HG03060 (cell line): ENCODE measurements around the gene SUN1.

Source experiments
- ATAC-seq: cut with Tn5 transposase; IDR thresholded peaks from one replicate; pipeline ENCODE4 v1.9.1; 2021; ENCODE audit warnings: low read depth, moderate number of reproducible peaks; ENCODE audit not compliant: unreplicated experiment

SUN1 gene

DNA sequence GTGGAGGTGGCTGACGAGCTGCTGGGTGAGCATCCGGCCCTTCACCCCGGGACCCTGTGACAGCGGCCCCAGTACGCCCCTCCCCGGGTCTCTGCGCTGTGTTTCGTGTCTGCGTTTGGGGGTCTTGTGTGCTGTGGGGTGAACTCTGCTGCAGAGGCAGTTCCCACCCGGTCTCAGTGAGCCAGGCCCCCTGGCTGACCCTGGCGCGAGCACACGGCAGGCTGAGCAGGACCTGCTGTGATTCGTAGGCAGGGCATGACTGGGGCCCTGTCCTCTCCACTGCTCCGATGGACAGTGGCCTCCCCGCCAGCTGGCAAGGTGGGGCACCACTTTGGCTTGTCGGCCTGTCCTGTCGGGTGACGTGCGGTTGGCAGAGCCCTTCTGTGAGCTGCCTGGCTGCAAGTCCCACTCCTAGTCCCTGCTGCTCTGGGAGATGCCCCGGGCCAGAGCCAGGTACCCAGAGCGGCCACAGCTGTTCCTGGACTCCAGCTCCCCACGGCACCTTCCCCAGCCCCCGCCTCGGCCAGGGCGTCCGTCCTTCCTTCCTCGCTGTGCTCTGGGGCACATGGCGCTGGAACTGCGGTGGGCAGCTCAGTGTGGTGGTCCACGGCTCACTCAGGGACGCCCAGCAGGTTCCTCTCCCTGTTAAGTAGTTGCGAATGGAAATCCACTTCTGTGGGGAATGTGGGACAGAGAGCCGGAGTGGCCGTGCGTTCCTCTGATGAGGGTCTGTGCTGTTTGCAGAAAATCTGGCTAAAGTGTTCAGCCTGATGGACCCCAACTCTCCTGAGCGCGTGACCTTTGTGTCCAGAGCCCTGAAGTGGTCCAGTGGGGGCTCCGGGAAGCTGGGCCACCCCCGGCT is 54.6 kb downstream of the SUN1 start:
- ATAC-seq: no peak

DNA sequence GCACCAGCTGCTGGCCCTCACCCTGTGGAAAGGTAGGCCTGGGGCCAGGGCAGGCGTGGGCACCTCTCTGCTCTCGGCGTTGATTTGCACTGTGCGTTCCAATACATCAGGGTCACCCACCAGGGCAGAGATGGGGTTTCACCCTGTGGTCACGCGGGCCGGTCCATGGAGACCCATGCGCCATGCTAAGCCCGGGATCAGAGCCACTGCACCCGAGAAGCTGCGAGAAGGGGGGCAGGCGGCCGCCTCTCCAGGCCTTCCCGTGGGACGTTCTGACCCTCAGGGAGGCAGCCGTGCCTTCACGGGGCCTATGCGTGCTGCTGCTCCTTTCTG is 55.2 kb downstream of the SUN1 start:
- no peak for ATAC-seq

DNA sequence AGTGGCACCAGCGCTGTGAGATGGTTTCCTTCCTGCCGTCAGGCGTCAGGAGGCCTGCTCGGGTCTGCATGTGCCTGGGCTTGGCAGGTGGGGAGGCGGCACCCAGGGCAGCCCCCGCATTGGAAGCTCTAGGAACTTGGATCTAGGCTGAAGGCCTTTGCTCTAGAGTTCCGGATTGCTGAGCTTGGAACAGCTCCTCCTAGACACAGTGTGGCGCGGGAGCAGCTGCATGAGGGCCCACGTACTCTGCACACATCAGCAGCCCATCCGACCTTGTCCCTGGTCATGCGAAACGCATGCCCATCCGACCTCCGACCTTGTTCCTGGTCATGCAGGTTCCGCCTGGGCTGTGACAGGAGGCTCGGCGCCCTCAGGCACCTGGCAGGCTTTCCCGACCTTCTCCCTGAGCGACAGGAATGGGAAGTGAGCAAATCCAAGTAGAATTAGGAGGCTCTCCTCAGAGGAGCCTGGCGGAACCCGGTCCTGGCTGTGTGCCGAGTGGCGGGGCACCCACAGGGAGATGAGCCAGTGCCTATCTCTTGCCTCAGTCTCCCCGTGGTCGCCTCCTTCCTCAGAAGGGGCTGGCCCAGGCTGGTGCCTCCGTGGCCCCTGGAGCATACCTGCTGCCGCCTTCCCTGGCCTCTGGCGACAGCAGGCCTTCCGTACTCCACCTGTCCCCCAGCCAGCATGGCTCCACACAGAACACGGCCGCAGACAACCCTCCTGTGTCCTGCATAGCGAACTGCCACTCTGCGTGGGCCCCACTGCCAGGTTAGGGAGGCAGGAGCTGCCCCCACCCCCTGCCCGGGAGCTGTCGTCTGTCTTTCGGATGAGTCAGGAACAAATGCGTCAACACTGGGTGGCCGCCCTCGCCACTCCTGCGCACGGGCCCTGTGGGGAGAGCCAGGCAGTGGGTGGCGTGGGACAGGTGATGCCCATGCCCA is 56.1 kb downstream of the SUN1 start:
- no peak for ATAC-seq

DNA sequence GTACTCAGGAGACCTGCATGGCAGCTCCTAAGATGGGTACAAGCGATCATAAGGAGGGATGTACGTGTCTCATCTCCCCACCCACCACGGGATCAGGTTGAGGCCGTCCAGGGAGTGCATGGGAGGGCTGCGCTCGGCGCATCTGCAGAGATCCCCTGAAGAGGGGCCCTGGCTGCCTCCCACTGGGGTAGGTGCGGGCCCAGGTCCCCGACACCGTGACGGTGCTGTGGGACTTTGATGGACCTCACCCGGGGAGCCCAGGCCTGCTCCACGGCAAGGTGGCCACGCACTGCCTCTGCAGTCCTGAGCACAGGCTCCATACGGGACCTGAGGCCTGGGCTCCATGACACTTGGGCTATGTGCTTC is 56.7 kb downstream of the SUN1 start:
- no peak for ATAC-seq

DNA sequence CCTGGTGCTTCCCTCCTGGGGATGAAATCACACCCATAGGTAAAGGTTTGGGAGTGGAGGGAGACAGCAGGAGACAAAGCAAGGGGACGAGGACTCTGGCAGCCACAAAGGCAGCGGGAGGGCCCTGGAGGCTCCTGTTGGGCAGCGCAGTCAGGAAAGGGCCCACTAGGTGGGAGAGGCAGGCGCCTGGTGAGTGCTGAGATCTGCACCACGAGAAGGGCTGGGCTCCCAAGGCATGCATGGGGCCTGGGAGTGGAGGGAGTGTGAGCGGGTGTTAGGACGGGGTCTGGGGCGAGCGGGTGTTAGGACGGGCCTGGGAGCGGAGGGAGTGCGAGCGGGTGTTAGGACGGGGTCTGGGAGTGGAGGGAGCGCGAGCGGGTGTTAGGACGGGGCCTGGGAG is 57.1 kb downstream of the SUN1 start:
- no peak for ATAC-seq

DNA sequence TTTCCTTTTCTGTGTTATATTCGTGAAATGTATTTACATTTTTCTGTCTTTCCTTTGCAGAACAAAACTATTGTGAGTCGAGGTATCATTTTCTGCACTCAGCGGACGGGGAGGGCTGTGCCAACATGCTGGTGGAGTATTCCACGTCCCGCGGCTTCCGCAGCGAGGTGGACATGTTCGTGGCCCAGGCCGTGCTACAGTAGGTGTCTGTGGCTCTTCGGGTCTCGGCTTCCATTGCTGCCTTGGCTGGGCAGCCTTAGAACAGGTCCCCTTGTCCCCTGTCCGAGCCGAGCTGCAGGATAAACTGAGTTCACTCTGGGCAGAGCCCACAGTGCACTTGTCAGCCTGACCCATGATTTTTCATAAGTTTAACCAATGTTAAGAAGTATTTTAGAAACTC is 58.6 kb downstream of the SUN1 start:
- no peak for ATAC-seq

DNA sequence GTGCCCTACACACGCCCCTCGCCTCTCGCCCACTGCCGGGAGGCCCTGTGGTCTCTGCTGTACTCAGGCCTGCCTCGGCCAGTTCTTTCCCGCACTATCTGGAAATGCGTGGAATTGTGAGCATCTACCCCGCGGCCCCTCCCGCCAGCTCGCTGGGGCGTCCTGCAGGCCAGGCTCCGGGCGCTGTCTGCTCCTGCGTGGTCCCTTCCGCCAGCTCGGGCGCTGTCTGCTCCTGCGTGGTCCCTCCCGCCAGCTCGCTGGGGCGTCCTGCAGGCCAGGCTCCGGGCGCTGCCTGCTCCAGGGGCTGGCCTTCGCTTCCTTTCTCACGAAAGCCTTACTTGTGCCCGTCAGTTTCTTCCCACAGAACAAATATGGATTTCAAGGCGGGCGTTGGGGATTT is 59.0 kb downstream of the SUN1 start:
- no peak for ATAC-seq

DNA sequence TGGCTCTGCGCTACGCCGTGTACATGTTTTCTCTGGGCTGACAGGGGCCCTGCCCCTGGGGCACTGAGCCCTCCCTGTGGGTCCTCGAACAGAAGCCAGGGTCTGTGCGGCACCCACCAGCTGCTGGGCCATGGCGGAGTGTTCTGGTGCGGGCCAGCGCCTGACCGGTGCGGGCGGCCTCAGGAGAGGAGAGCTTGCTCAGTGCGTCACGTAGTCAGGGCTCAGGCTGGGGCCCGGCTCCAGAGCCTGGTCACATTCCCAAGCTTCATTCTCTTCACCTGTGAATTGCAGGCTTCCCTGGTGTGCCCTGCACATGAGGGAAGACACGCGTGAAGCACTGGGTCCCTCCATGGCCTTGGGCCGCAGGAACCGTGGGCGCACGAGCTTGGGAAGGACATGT is 59.5 kb downstream of the SUN1 start:
- no peak for ATAC-seq

DNA sequence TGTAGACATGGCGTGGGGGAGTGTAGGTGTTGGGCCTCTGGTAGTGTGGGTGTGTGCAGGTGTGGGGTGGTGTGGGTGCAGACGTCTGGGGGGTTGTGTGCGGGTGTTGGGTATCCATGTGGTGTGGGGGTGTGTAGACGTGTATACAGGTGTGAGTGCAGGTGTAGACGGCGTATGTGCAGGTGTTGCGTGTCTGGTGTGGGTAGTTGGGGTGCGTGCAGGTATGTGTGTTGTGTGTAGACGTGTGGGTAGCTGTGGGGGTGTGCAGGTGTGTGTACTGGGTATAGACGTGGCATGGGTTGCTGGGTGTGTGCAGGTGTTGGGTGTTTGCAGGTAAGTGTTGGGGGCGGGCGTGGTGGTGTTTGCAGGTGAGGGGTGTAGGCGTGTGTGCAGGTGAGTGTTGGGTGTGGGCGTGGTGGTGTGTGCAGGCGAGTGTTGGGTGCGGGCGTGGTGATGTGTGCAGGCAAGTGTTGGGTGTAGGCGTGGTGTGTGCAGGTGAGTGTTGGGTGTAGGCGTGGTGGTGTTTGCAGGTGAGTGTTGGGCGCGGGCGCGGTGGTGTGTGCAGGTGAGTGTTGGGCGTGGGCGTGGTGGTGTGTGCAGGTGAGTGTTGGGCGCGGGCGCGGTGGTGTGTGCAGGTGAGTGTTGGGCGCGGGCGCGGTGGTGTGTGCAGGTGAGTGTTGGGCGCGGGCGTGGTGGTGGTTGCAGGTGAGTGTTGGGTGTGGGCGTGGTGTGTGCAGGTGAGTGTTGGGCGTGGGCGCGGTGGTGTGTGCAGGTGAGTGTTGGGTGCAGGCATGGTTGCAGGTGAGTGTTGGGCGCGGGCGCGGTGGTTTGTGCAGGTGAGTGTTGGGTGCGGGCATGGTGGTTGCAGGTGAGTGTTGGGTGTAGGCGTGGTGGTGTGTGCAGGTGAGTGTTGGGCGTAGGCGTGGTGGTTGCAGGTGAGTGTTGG is 60.6 kb downstream of the SUN1 start:
- no peak for ATAC-seq

DNA sequence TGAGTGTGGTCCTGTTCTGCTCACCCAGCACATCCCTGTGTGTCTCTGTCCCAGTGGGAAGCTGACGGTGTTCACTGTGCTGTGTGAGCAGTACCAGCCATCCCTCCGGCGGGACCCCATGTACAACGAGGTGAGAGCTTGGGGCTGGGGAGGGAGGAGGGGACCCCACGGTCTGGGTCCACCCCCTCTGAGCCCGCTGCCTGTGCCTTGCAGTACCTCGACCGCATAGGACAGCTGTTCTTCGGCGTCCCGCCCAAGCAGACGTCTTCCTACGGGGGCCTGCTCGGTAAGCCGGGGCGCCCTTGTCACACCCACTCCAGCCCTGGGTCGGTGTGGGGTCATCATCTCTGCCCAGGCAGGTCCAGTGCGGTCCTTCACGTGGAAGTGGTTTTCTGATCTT is 61.4 kb downstream of the SUN1 start:
- ATAC-seq: no peak

DNA sequence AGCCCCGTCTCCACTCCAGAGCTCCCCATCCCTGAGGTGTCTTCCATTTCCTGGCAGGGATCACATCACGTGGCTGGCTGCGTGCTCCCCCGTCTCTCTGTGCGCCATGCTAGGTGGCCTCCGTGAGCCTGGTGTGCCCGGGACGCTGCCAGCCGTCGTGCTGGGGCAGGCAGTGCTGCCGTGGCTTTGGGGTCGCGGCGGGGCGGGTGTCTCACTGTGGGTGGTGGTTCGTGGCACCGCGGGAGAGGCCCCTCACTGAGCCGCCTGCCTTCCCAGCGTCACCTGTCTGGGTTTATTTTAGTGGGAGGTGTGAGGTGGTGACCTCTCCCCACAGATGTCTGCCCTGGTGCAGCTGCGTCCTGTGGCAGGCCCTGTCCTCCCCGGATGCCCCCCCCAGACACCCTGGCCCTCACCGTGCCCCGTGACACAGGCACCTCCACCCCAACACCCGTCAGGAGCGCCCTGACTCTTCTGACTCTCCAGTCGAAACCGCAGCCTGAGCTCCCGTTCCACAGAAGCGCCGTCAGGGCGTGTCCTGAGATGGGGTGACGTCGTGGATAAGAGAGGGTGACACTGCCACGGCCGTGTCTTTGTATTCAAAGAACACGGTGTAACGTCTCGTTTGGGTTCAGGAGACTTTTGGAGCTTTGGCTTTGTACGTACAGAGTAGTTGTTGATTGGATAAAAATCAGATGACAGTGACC is 62.0 kb downstream of the SUN1 start:
- no peak for ATAC-seq

DNA sequence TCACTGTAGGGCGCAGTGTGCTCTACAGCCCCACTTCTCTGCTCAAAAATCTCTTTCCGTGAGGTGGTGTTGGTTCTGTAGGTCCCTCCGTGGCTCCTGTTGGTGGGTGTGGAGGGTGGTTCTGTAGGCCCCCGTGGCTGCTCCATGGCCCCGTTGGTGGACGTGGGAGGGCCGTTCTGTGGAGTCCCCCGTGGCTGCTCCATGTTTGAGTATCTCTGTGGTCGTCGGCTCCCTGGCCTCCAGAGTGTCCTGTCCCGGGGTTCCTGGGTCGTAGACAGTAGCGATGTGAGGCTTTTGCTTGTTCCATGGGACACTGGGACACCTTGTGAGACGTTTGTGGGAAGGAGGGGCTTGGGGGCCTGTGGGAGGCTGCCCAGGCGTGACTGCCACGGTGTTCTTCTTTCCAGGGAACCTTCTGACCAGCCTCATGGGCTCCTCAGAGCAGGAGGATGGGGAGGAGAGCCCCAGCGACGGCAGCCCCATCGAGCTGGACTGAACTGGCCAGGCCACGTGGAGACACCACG is 62.7 kb downstream of the SUN1 start:
- ATAC-seq: no peak

DNA sequence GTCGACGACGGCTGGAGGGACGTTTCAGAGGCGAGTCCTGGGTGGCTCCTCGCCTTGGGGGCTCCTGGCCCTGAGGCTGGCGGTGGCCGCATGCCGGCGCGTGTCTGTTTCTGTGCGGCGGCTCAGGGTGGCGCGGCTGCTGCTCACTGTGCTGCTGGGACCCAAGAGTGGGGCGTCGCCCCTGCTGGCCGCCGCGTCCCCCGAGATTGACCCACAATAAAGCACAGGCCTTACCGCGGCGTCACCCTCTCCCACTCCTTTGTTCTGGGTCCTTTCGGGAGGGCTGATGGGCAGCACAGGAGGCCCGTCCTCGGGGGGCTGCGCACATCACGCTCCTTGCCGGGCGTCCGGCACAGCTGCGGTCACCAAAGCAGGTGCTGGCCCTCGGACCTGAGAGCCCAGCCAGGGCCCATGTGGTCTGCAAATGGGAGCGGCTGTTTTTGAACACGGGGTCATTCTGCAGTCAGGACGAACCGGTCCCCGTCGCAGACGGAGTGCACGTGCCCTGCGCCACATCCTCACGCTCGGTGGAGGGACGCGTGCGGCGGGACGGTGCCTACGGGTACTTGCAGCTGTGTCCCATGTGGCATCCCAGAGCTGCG is 63.3 kb downstream of the SUN1 start:
- ATAC-seq: no peak

DNA sequence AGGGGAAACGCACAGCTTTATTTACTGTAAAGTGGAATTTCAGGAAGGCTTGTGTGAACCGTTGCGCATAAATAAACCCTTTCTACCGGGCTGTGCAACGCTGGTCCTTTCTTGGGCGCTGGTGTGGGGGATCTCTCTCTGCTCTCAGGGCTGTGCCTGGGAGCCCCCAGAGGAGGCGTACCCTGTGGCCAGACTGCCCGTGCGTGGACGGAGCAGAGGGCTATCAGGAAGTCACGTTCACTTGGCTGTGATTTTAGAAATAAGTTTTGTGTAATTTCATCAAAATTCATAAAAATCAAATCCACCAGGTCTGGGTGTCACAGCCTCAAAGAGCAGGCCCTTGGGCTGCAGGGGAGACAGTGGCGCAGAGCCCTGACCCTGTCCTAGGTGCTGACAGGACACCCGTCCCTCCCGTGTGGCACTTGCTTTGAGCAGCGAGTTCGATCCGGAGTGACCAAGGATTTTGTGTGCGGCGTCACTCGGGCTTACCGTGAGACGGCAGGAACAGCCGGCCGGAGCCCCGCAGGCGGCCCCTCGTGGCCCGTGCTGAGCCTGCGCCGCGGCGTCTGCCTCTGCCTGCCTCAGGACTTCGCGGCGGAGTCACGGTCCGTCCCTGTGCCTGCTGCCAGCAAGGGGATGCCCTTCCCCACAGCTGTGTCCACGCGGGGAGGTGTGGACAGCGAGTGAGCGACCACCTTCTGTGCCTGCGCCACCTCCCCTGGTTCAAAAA is 64.2 kb downstream of the SUN1 start:
- no peak for ATAC-seq

DNA sequence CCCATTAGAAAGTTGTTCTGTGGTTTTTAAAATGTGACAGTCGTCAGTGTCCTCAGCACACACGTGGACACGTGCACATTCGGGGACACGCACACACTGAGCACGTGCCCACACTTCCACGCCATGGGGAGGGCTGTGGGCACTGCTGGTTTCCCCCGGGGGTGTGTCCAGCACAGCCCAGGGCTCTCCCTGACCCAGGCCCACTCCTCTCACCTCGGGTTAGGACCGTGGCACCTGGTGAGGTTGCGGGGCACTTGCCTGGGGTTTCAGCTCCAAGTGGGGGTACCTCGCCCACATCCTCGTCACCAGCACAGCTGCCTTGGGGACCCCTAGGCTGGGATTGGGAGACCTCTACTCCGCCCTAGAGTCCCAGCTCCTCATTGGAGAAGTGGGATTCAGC is 64.8 kb downstream of the SUN1 start:
- no peak for ATAC-seq

DNA sequence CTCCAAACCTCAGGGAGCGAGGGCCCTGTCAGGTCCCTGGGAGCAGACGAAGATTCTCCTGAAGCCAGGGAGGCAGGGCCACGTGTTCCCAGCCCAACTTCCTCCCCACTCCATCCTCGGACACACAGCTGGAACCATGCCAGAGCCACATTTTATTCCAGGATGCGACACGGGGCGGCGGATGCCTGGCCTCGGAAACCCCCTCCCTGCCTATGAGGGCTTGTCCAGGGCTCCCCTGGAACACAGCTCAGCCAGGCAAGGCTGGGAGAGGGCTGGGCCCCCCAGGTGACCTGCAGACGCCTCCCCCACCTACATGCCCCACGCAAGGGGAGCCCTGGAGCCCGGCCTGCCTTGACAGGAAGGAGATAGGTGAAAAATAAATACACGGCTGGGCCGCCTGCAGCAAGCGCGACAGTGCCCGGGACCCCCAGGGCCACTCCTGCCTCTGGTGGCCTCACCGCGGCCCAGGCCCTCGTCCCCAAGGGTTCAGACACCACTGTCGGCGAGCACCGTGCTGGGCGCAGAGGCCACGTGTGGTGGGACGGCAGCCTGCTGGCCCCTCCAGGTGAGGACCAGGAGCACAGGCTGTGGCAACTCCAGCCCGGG is 65.6 kb downstream of the SUN1 start:
- no peak for ATAC-seq

DNA sequence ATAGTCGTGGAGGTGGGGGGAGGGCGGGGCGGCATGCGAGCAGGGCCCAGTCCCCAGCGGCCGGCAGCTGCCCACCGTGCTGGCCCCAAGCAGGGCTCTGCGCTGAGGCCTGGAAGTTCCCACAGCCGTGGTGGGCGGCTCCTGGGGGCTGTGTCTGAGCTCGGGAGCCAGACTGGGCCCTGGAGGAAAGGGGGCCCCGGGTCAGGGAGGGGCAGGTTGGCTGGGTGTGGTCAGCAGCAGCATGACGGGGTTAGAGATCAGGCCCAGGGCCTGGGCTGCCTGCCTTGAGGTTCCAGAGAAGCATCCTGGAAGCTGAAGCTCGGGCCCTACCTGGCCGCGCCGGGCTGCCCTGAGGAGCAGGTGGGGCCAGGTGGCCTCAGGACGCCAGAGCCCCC is 66.2 kb downstream of the SUN1 start:
- no peak for ATAC-seq

DNA sequence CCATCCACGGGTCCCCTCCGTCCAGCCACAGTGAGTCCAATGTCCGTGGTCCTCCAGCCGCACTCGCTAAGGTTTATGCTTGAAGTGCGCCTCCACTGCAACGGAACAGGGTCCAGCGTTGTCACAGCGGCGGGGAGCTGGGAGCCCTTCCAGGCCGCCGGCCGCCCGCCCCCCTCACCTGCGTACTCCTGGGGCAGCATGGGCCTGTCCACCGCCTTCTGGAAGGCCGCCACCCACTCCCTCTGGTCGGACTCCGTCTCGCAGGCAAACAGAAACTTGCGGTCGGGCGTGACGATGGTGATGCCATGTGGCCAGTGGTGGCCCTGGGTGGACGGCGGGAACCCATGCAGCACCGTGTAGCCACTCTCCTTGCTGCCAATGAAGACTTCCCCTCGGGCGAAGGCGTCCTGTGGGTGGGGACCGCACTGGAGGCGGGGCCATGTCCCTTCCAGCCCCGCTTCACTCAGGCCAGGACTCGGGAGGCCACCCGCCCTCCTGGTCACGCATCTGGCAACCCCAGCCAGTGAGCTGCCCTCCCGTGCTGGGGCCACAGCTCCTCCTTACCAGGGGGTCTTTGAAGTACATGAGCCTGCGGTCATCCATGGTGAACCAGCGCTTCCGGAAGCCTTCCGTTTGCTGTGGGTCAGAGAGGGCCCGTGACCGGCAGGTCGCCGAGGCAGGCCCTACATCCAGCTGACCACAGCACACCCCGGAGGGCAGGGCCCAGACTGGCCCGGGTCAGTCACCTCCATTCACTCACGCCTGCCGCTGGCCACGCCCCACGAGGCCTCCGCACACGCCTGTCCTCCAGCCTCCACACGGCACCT is 66.8 kb downstream of the SUN1 start:
- no peak for ATAC-seq
